Activated B cell treated with CpG ODN at 0.5 μM for 24 hours (primary cell): Measurements from ENCODE around the gene KRABD2. TPM values are rescaled to one million over a fixed set of nuclear protein-coding genes. Genes with fewer than 3 reads are reported as not detected.

Source experiments
- ATAC-seq: fragments of 200-7000 bp; cut with Tn5 transposase; one replicate; pipeline ENCODE4 v1.10.0; 2021; ENCODE audit warnings: low read depth, mild to moderate bottlenecking, moderate library complexity
- CTCF ChIA-PET: fragments of 350-600 bp; sonication (Branson Sonifier 250); formaldehyde crosslinking; loops from one replicate; lab custom pipeline; 2021; ENCODE audit warnings: antibody characterized with exemption; lab: Charles Lee
- POLR2A ChIA-PET: fragments of 350-600 bp; sonication (Branson Sonifier 250); formaldehyde crosslinking; loops from one replicate; lab custom pipeline; 2021; ENCODE audit warnings: antibody characterized with exemption; lab: Charles Lee
- DNase-seq: peaks from one replicate; pipeline ENCODE4 v3.0.0; 2022
- H3K27ac Mint-ChIP-seq: one replicate; pipeline ENCODE4 v1.8.0; 2020; ENCODE audit warnings: mixed read lengths
- H3K27me3 Mint-ChIP-seq: one replicate; pipeline ENCODE4 v1.8.0; 2021; ENCODE audit warnings: mixed read lengths
- H3K36me3 Mint-ChIP-seq: one replicate; pipeline ENCODE4 v1.8.0; 2021; ENCODE audit warnings: low read depth, mixed read lengths
- H3K4me1 Mint-ChIP-seq: one replicate; pipeline ENCODE4 v1.8.0; 2021; ENCODE audit warnings: mixed read lengths
- H3K4me3 Mint-ChIP-seq: one replicate; pipeline ENCODE4 v1.8.0; 2020; ENCODE audit warnings: mild to moderate bottlenecking, mixed read lengths
- H3K9me3 Mint-ChIP-seq: one replicate; pipeline ENCODE4 v1.8.0; 2020; ENCODE audit warnings: mixed read lengths
- intact Hi-C: fragments of 100-400 bp; cut with micrococcal nuclease; formaldehyde crosslinking; loops from one replicate; pipeline ENCODE4 v1.15.1; 2024
- total RNA-seq: library from RNA; stranded (reverse); gene quantifications from 2 replicates; pipeline ENCODE4 v1.2.3, GENCODE V29; 2022
- TF ChIP-seq, protein P1 (sequence below): fragments of 200-600 bp; IDR thresholded peaks from one replicate; pipeline ENCODE4 v1.8.0; 2022; ENCODE audit warnings: antibody characterized with exemption, mild to moderate bottlenecking

KRABD2 gene

DNA sequence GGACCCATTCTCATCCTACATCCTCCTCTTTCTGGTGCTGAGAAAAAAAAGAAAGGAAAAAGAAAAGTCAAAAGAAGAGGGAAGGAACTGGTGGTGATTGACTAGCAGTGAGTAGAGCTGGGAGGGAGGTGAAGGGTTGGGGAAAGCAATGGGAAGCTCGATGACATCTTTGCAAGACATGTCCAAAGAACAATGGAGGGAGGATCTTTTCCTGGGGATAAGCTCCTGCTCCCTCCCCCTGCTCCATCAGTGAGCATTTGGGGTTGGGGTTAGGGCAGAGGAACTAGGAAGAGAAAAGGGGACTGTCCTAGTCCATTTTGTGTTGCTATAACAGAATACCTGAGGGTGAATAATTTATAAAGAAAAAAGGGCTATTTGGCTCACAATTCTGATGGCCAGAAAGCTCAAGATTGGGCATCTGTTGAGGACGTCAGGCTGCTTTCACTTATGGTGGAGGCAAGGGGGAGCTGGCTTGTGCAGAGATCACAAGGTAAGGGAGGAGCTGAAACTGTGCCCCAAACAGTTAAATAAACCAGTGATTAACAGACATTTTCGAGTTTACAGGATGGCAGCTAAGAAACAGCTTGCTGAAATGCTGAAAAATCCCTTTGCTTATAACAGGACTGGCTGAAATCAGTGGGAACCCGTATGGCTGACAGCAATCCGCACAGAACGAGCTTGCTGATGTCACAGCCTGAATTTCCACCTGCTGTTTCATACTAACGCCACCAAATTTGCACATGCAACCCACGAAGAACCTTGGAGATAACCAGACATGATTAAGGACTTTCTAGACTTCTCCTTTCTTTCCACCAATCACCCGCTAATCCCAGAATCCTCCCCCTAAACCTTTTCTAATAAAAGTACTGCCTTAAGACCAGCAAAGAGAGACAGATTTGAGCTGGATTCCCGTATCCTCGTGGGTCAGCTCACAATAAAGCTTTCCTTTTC, 38.4 kb downstream of the KRABD2 start:
- Mint-ChIP-seq H3K4me1 (peaks cover 8% of the 10 kb centered on the region), H3K9me3 (no peaks in the 10 kb centered on the region), H3K4me3 (no peak overlapping the region), H3K27me3 (peaks cover 3% of the 10 kb centered on the region), H3K36me3 (no peaks in the 10 kb centered on the region), H3K27ac (no peak overlapping the region)
- POLR2A ChIA-PET = interaction anchor here (0.5 to 1.0 kb wide), 2 partner anchors 29 to 39 kb away, joined by 3 to 4 read pairs; partner anchors contain the start of gene KRABD2
- DNase-seq (no peak), ATAC-seq (no peak)
- CTCF ChIA-PET = no interaction called here
- TF ChIP-seq, protein P1, sequence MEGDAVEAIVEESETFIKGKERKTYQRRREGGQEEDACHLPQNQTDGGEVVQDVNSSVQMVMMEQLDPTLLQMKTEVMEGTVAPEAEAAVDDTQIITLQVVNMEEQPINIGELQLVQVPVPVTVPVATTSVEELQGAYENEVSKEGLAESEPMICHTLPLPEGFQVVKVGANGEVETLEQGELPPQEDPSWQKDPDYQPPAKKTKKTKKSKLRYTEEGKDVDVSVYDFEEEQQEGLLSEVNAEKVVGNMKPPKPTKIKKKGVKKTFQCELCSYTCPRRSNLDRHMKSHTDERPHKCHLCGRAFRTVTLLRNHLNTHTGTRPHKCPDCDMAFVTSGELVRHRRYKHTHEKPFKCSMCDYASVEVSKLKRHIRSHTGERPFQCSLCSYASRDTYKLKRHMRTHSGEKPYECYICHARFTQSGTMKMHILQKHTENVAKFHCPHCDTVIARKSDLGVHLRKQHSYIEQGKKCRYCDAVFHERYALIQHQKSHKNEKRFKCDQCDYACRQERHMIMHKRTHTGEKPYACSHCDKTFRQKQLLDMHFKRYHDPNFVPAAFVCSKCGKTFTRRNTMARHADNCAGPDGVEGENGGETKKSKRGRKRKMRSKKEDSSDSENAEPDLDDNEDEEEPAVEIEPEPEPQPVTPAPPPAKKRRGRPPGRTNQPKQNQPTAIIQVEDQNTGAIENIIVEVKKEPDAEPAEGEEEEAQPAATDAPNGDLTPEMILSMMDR = no peak
- intact Hi-C loops = no loop called here

DNA sequence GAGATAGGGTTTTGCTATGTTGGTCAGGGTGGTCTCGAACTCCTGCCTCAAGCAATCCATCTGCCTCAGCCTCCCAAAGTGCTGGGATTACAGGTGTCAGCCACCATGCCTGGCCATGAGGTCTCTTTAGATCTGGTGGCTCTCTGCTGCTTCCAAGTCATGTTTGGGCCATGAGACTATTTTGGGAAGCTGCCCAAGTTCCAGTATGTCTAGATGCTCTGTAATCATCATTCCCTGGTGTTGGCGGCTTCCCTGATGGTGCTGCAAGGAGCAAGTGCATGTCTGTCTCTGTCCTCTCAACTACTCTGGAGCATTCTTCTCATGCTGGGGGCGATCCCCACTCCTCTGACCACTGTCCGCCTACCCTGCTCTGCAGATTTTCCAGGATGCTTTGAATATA, 43.2 kb downstream of the KRABD2 start:
- DNase-seq (no peak), ATAC-seq (no peak)
- Mint-ChIP-seq H3K27me3 (peaks cover 15% of the 10 kb centered on the region), H3K4me1 (peaks cover 6% of the 10 kb centered on the region), H3K9me3 (no peaks in the 10 kb centered on the region), H3K27ac (no peak overlapping the region), H3K36me3 (no peaks in the 10 kb centered on the region), H3K4me3 (no peak overlapping the region)
- CTCF ChIA-PET = no interaction called here
- TF ChIP-seq, protein P1 = no peak
- intact Hi-C loops = no loop called here
- POLR2A ChIA-PET = no interaction called here

- H3K9me3 Mint-ChIP-seq = no peaks in the 10 kb centered on the region
- no peak overlapping the region for H3K27ac Mint-ChIP-seq
- ATAC-seq (no peak), DNase-seq (no peak)
- ChIA-PET CTCF (no interaction called here), POLR2A (no interaction called here)
- TF ChIP-seq, protein P1 = no peak
- H3K27me3 Mint-ChIP-seq = peaks cover 20% of the 10 kb centered on the region
- no peaks in the 10 kb centered on the region for H3K36me3 Mint-ChIP-seq
- peaks cover under 1% of the 10 kb centered on the region for H3K4me1 Mint-ChIP-seq
- H3K4me3 Mint-ChIP-seq = no peak overlapping the region
- intact Hi-C loops = no loop called here
These were observed 43.8 kb downstream of the KRABD2 start for GRCh38 chr17:8332688-8333087.

DNA sequence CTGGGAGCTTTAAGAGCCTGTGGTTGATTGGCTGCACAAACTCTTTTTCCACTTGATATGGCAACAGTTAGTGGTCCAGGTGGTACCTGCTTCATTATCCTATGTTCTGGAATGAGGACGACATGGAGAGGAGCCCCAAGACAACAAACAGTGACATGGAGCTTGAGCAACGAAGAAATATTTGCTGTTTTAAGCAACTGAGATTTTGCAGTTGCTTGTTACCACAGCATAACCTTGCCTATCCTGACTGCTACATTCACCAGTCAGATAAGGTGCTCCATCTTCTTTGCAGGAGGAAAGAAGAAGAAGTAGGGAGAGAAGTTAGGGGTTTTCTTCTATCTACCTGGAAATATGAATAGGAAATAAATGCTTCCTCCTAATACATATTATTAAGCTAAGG, 44.4 kb downstream of the KRABD2 start:
- POLR2A ChIA-PET = no interaction called here
- intact Hi-C loops = no loop called here
- no peak for DNase-seq
- Mint-ChIP-seq H3K9me3 (no peaks in the 10 kb centered on the region), H3K27me3 (peaks cover 24% of the 10 kb centered on the region), H3K4me3 (no peak overlapping the region), H3K4me1 (peaks cover 5% of the 10 kb centered on the region), H3K36me3 (no peaks in the 10 kb centered on the region), H3K27ac (no peak overlapping the region)
- TF ChIP-seq, protein P1 = no peak
- ATAC-seq = no peak
- CTCF ChIA-PET = no interaction called here

GRCh38 chr17:8327303-8327649, 49.2 kb downstream of the KRABD2 start:
- intact Hi-C loops = no loop called here
- no peak for DNase-seq
- no peak for ATAC-seq
- TF ChIP-seq, protein P1 = no peak
- peak overlapping the region; percentile 28 for H3K4me3 Mint-ChIP-seq
- H3K27ac Mint-ChIP-seq = no peak overlapping the region
- CTCF ChIA-PET = no interaction called here
- peaks cover 17% of the 10 kb centered on the region for H3K4me1 Mint-ChIP-seq
- H3K9me3 Mint-ChIP-seq = no peaks in the 10 kb centered on the region
- no peaks in the 10 kb centered on the region for H3K36me3 Mint-ChIP-seq
- peaks cover 49% of the 10 kb centered on the region for H3K27me3 Mint-ChIP-seq
- POLR2A ChIA-PET = interaction anchor here (0.5 kb wide), 1 partner anchor 55 kb away, joined by 4 read pairs; no protein-coding TSS in a partner anchor

Other genes starting within 250 kb of the KRABD2 start
- 40.7 and 45.0 TPM in 2 replicates for gene PER1, start 224.3 kb downstream of the KRABD2 start, total RNA-seq
- 82.0 and 97.7 TPM in 2 replicates for gene VAMP2, start 213.8 kb downstream of the KRABD2 start, total RNA-seq
- gene TMEM107, start 200.3 kb downstream of the KRABD2 start, total RNA-seq = 17.3 and 20.9 TPM in 2 replicates
- 12.3 and 12.8 TPM in 2 replicates for gene BORCS6, start 186.5 kb downstream of the KRABD2 start, total RNA-seq
- gene AURKB, start 166.1 kb downstream of the KRABD2 start, total RNA-seq = 1.7 and 3.0 TPM in 2 replicates
- 121 and 136 TPM in 2 replicates for gene CTC1, start 128.6 kb downstream of the KRABD2 start, total RNA-seq
- 121 and 126 TPM in 2 replicates for gene PFAS, start 127.4 kb downstream of the KRABD2 start, total RNA-seq
- gene RANGRF, start 88.0 kb downstream of the KRABD2 start, total RNA-seq = 50.1 and 50.9 TPM in 2 replicates
- 6.7 and 7.3 TPM in 2 replicates for gene SLC25A35, start 81.3 kb downstream of the KRABD2 start, total RNA-seq
- gene ARHGEF15, start 66.5 kb downstream of the KRABD2 start, total RNA-seq = not detected in 2 replicates
- not detected in 2 replicates for gene ODF4, start 36.9 kb downstream of the KRABD2 start, total RNA-seq
- 3,512 and 4,174 TPM in 2 replicates for gene RPL26, start 6.5 kb upstream of the KRABD2 start, total RNA-seq
- gene RNF222, start 21.1 kb upstream of the KRABD2 start, total RNA-seq = not detected in 2 replicates
- gene NDEL1, start 59.2 kb upstream of the KRABD2 start, total RNA-seq = 64.6 and 82.6 TPM in 2 replicates